Measurements from ENCODE around the gene SLC1A6.
A peak's percentile ranks its signal among the peaks of the same experiment; 100 is the strongest.
"Not testable (repeated sequence)": the region's sequence is repeated elsewhere in the genome, so short reads cannot be mapped to it uniquely, and the experiment has no call there.

The SLC1A6 gene

DNA sequence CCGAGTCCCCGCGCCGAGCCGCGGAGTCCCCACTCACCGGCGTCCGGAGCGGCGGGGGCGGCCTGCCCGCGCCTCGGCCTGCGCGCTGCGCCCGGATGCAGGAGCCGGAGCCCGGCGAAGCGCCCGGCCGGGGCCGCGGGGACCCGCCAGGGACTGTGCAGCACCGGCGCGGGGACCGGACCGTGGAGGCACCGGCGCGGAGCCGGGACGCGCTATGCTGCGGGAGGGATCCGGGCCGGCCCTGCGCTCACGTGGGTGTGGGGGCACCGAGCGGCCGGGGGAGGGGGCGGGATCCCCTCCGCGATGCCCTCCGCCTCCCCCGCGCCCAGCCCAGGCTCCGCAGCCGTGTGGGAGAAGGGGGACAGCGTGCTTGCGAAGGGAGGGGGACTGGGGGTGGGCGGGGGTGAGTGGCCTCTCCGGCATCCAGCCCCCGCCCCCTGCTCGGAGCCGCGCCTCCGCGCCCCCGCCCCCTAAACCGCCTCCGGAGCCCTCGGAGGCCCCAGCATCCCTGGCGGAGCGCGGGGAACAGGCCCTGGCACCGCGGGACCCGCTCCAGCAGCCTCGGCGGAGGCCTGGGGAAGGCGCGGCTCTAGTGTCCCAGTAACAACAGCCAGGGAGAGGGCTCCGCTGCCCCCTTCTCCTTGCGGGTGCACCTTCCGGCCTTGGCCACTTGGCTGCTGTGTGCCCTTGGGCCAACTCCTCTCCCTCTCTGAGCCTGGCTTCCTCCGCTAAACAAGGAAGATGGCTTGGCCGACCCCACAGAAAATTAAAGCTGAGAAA lies at the start of gene SLC1A6:
Gene SLC1A6 (minus strand): TSS at position 389 of the 780 bp plus-strand sequence. CDS start 6,954 bp downstream, outside the sequence.
- no peak for DNase-seq

- no peak for DNase-seq
Observed at GRCh38 chr19:15028490-15028889, 48.8 kb upstream of the SLC1A6 start.

- DNase-seq, result no peak
Observed at GRCh38 chr19:15025217-15025616, 45.6 kb upstream of the SLC1A6 start.

- DNase-seq, result no peak
Observed at GRCh38 chr19:15022752-15023151, 43.1 kb upstream of the SLC1A6 start.

DNA sequence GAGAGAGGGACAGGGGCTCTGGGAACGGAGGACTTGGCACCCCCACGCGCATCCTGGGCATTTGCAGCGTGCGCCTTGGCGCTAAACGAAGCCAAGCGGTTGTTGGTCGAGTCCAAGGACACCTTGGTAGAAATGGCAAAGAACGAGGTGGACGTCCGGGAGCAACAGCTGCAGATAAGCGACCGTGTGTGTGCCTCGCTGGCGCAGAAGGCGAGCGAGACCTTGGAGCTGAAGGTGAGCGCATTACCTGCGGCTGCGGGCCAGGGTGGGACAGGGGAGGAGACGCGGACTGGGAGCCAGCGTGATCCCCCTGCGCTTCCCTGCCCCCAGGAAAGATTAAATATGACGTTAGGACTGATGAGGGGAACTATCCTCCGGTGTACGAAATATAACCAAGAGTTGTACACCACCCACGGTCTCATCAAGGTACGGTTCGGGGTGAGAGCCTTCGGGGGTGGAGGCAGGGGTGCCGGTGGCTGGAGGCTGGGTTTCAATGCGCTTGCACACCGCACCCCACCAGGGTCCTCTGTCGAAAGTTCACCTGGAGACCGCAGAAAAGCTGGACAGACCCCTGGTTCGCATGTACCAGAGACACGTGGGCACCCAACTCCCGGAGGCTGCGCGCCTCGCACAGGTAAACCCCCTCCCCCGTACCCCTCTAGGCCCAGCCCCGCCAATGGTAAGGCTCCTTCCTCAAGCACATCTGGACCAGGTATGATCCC lies 41.8 kb upstream of the SLC1A6 start:
- no peak for DNase-seq

GRCh38 chr19:15018836-15019235 lies 39.2 kb upstream of the SLC1A6 start:
- not testable (repeated sequence) for DNase-seq

DNA sequence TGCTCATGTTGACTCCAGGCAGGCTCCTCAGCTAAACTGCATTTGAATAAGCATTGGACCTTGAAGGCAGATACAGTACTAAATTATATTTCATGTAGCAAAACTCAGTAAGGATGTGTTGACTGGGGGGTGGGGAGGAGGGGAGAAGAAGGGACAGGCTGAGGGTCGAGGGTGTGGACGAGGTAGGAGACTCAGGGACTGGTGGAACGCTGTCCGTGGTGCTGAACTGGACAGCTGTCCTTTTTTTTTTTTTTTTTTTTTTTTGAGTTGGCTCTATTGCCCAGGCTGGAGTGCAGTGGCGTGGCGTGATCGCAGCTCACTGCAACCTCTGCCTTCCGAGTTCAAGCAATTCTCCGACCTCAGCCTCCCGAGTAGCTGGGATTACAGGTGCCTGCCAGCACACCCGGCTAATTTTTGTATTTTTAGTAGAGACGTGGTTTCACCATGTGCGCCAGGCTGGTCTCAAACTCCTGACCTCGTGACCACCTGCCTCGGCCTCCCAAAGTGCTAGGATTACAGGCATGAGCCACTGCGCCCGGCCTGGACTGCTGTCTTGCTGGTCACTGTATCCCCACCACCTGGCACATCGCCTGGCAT lies 36.4 kb upstream of the SLC1A6 start:
- DNase-seq, result peak; percentile 14

- no peak for DNase-seq
Observed at GRCh38 chr19:15014579-15014978, 34.9 kb upstream of the SLC1A6 start.

- DNase-seq, result no peak
Observed at GRCh38 chr19:15010501-15011300, 31.0 kb upstream of the SLC1A6 start.

GRCh38 chr19:15008308-15008707 lies 28.6 kb upstream of the SLC1A6 start:
- DNase-seq, result no peak

DNA sequence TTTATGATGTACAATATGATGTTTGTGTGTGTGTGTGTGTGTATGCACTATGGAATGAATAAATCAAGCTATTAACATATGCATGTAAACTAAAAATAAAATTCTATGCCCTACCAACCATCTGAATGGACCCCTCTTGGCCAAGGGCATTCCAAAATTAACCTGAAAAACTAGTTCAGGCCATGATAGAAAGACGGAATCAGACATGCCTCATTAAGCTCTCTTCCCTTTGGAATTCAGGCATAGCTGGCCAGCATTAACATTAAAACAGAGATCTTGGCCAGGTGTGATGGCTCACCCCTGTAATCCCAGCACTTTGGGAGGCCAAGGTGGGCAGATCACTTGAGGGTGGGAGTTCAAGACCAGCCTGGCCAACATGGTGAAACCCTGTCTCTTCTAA lies 18.3 kb upstream of the SLC1A6 start:
- no peak for DNase-seq

- DNase-seq, result no peak
Observed at GRCh38 chr19:14992780-14993179, 13.1 kb upstream of the SLC1A6 start.

- DNase-seq, result no peak
Observed at GRCh38 chr19:14985133-14985532, 5.5 kb upstream of the SLC1A6 start.

DNA sequence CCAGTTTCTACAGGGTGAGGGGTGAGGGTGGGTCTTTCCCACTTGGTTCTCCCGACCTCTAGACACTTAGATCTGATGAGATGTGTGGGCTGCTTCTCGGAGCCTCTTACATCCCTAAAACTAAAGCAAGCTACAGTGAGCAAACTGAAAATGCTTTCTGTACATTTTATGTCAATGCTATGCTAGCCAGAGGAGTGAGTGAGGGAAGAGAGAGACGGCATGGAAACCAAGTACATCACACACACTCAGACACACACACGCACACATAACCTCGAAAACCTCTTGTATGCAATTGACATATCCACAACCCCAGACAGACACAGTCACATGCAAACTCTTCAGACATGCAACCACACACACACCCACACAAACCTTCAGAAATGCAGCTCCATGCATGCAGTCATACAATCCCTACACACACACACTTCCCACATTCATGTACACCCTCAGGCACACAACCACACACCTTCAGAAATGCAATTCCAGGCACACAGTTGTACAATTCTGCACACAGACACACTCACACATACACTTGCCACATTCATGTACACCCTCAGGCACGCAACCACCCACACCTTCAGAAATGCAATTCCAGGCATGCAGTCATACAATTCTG lies 1.4 kb downstream of the SLC1A6 start:
- DNase-seq, result no peak

- DNase-seq, result no peak
Observed at GRCh38 chr19:14977128-14977527, 2.5 kb downstream of the SLC1A6 start.

DNA sequence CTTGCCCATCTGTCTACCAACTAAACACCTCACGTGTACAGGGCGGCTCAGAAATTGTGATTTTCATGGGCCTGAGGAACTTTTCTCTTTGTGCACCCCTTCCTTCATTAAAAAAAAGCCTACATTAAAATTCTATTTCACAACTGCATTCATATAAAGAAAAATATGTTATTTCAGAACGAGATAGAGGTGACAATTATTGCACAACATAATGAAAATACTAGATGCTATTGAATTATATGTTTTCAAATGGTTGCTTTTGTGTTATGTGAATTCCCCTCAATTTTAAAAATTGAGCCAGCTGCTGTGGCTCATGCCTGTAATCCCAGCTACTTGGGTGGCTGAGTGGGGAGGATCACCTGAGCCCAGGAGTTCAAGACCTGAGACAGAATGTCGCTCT lies 5.2 kb downstream of the SLC1A6 start:
- no peak for DNase-seq

DNA sequence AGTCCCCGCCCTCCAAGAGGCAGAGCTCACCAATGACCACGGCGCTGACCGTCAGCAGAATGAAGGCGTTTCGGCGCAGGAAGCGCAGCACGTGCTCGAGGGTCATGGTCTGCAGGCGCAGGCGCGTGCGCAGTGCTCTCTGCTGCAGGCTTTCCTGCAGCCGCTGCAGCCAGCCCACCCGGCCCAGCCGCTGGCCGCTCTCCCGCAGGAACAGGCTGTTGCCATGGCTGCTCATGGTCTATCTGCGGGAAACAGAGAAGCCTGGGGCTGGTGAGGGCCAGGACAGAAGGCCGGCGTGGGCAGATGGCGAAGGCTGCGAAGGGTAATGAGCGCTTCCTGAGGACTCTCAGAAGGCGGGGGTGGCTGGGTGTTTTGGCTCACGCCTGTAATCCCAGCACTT lies 7.0 kb downstream of the SLC1A6 start:
- no peak for DNase-seq

DNA sequence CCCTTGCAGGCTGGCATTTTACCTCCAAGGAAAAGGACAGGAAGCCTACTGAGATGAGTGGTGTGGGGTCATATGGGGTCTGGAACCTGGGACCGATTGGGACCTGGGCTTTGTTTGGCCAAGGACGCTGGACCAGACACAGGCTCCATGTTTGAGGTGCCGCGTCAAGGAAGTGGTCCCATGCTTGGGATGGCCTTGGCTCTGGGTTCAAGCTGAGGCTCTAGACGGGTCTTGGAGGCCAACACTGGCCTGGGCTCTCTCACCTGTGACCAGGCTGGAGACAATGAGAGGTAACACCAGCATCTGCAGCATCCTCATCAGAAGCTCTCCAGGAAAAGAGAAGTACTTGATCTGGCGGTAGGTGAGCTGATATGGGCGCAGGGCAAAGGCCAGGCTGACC lies 8.2 kb downstream of the SLC1A6 start:
- DNase-seq, result no peak

DNA sequence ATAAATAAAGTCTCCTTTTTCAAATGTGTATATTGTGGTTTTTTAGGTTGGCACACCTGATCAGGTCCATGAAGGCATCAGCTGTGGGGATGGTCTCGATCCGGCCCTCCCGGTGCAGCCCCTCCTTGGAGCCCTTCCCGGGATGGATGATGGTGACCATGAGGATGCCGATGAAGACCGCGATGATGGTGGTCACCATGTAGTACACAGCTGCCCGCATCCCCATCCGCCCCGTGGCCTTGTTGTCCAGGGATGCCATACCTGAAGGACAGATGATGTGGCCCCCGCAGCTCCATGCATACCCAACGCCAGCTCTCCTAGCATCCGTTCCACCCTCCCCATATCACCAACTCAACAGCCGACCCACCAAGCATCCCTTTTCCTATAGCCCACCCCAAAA lies 11.4 kb downstream of the SLC1A6 start:
- DNase-seq, result no peak

DNA sequence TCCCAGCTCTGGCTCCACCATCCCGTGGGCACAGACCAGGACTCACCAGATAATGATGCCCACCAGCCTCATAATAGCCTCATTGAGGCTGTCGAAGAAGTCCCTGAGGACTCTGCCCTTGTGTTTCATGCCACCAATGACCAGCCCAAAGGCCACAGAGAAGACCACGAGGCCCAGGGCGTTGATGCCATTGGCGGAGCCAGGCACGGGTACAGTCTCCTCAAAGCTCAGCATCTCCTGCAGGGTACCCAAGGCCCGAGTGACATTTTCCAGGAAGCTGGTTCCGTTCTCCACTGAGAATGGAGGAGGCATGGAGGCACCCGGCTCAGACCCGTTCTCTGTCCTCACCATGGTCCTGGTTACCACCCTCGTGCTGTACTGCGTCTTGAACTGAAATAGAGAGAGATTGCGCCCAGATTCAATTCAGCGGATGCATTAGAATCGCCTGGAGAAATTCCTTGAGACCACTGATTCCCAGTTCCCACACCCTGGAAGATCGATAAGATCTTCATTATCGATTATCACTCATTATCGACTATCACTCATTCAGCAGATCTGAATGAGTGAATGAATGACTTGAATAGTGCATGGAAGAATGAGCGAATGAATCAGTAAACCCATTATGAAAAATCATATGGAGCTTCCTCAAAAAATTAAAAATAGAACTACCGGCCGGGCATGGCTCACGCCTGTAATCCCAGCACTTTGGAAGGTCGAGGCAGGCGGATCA lies 17.5 kb downstream of the SLC1A6 start:
- DNase-seq, result no peak

DNA sequence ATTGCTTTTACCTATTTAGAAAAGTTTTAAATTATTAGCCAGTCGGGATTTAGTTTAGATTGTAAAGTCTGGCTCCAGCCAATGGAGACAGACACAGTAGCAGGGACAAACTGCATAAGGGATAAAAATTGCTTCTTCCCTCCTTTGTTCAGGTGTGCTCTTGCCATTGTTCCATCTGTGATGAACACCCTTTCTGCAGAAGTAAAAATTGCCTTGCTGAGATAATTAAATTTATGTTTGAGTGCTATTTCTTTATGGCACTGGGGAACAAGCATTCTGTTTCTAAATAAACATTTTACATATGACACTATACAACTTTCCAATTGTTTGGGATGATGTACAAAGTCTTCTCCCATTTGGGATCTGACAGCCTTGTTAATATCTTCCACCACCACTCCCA lies 20.4 kb downstream of the SLC1A6 start:
- no peak for DNase-seq

GRCh38 chr19:14957464-14957863 lies 22.2 kb downstream of the SLC1A6 start:
- no peak for DNase-seq
